ENCODE data around the gene IL3RA.

IL3RA gene

DNA sequence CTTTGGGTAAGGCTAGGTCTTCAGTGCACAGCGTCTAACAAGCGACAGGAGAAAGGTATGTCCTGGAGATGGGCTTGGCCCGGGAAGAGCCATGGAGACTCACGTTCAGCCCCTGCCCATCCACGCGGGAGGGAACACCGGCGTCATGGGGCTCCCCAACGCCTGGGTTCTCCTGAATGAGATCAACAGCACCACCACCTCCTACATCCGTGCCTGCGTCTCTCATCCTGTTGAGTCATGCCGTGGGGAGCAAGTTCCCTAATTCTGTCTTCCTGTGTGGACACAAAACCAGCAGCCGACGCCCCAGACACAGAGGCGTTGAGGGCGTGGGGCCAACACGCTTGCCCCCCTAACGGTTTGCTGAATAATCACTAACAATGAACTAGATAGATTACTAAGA lies 20.1 kb upstream of the IL3RA start:
- TF ChIP-seq, protein P1, sequence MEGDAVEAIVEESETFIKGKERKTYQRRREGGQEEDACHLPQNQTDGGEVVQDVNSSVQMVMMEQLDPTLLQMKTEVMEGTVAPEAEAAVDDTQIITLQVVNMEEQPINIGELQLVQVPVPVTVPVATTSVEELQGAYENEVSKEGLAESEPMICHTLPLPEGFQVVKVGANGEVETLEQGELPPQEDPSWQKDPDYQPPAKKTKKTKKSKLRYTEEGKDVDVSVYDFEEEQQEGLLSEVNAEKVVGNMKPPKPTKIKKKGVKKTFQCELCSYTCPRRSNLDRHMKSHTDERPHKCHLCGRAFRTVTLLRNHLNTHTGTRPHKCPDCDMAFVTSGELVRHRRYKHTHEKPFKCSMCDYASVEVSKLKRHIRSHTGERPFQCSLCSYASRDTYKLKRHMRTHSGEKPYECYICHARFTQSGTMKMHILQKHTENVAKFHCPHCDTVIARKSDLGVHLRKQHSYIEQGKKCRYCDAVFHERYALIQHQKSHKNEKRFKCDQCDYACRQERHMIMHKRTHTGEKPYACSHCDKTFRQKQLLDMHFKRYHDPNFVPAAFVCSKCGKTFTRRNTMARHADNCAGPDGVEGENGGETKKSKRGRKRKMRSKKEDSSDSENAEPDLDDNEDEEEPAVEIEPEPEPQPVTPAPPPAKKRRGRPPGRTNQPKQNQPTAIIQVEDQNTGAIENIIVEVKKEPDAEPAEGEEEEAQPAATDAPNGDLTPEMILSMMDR (IDR thresholded peaks at IDR 0.05; ENCODE audit: insufficient read depth, low read depth, low read length, missing control alignments) = no peak
- H3K4me3 ChIP-seq (ENCODE audit: low read depth, low read length) = no peak overlapping the region
- DNase-seq (ENCODE audit: low read depth) = no peak

DNA sequence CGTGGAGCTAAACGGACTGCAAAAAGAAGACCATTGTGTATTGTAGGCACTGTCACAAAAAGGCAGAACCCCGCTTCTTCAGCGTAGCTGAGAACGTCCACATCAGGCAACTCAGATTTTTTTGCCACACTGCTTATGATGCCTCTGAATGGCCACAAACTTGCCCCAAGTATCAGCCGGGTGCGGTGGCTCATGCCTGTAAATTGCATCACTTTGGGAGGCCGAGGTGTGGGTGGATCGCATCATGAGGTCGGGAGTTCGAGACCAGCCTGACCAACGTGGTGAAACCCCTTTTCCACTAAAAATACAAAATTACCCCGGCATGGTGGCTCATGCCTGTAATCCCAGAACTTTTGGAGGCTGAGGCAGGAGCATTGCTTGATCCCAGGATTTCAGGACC lies 14.9 kb upstream of the IL3RA start:
- TF ChIP-seq, protein P1 (IDR thresholded peaks at IDR 0.05; ENCODE audit: insufficient read depth, low read depth, low read length, missing control alignments) = no peak
- no peak overlapping the region for H3K4me3 ChIP-seq (ENCODE audit: low read depth, low read length)
- no peak for DNase-seq (ENCODE audit: low read depth)

DNA sequence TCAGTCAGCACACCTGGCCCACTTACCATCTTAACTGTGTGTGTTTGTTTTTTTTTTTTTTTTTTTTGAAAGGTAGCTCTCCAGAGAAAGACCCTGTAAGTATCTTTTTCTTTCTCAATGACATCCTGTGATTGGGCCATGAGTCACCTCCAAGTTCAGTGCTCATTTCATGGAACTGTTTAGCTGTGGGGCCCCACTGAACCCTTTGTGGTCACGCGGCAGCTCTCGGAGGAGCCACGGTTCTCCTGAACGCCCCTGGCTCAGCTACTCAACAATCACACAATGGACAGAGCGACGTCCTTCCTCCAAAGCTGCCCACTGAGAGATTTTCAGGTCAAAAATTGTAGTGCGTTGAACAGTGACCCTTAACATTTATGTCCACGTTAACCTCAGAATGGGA lies 14.2 kb upstream of the IL3RA start:
- no peak for DNase-seq (ENCODE audit: low read depth)
- TF ChIP-seq, protein P1 (IDR thresholded peaks at IDR 0.05; ENCODE audit: insufficient read depth, low read depth, low read length, missing control alignments) = no peak
- H3K4me3 ChIP-seq (ENCODE audit: low read depth, low read length) = no peak overlapping the region

DNA sequence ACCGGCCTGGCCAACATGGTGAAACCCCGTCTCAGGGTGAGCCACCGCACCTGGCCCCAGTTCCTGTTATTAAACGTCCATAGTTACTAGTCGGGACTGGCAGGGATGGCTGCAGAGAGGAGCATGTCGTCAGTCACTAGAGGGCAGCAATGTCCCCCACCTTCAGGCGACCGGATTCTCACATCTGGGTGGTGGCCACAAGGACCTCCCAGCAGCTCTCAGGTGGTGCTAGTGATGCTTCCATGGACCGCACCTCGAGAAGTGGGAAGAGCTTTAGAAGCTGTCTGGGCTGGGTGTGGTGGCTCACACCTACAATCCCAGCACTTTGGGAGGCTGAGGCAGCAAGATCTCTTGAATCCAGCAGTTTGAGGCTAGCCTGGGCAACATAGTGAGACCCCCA lies 13.3 kb upstream of the IL3RA start:
- H3K4me3 ChIP-seq (ENCODE audit: low read depth, low read length) = no peak overlapping the region
- TF ChIP-seq, protein P1 (IDR thresholded peaks at IDR 0.05; ENCODE audit: insufficient read depth, low read depth, low read length, missing control alignments) = peak; percentile 44
- peak; percentile 89 for DNase-seq (ENCODE audit: low read depth)

DNA sequence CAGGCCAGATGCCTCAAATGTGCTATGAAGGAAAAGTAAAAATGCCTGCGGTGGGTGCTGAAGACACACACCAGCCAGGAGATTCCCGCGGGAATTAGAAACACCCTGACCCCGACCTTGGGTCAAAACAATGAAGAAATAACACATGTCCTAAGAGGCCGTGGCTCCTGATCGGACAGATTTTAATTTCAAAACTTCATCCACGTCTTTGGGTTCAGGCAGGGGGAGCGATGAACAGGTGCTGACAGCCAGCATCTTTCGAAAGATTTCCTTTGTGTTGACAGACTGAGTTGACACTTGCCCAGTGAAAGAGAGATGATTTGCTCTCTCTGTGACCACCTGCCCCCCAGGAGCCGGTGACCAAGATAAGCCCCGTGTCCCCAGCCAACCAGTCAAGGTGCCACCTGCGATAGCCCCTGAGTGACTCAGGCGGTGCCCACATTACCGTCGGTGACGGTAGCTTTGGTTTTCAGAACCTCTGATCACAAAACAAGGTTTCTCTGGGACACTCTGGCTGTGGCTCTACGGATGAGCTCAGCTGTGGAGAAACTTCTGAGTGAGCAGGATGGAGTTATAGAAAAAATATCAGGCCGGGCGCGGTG lies 11.0 kb upstream of the IL3RA start:
- DNase-seq (ENCODE audit: low read depth) = peak; percentile 65

DNA sequence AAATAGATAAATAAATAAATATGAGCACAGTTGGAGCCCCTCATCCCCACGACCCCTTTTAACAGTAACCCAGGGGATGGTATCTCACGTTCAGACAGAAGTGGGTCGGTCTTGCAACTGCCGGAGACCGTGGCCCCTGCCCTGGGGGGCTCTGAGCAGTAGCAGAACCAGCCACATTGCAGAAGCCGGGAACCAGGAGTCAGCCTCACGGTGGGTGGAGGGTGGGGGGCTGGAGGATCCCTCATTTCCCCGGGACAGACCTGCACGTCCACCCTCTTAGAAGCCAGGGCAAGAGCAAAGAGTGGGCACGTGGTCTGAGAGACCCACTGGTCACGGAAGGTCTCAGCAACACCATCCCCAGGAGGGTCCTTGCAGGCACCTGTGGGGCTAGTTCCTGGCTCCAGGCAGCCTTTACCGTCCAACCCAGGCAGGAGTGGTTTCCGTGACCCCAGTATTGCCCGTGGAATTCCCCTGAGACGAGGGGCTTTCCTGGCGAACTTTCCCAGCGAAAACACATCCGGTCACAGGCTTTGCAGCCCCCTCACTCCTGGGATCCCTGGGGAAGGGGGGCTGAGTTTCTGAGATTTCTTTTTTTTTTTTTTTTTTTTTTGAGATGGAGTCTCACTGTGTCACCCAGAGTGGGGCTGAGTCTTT lies 8.8 kb upstream of the IL3RA start:
- H3K4me3 ChIP-seq (ENCODE audit: low read depth, low read length) = no peak overlapping the region
- TF ChIP-seq, protein P1 (IDR thresholded peaks at IDR 0.05; ENCODE audit: insufficient read depth, low read depth, low read length, missing control alignments) = no peak
- peak; percentile 81 for DNase-seq (ENCODE audit: low read depth)

More for the DNA sequence above, 11.0 kb upstream of the IL3RA start:
- H3K4me3 ChIP-seq (ENCODE audit: low read depth, low read length) = peak overlapping the region; percentile 38
- TF ChIP-seq, protein P1 (IDR thresholded peaks at IDR 0.05; ENCODE audit: insufficient read depth, low read depth, low read length, missing control alignments) = no peak

Measured in GM12865 (cell line).